ENCODE data around the gene PPP3R1.

The PPP3R1 gene

DNA sequence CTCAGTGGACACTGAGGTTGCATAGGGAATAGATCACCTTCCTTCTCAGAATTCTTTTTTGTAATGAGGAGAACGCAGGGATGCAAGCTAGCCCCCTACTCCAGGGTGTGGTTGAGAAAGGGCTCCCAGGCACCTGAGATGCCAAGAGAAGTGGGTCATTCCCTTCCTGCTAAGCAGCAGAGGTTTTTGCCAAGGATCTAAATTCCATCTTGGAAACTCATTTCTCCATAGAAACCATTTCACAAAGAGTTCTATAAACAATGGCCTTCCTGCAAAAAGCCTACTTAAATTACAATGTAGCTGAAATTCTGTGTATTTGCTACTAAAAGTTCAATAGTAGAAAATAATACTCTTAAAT, 3.7 kb upstream of the PPP3R1 start:
- no peak for DNase-seq

DNA sequence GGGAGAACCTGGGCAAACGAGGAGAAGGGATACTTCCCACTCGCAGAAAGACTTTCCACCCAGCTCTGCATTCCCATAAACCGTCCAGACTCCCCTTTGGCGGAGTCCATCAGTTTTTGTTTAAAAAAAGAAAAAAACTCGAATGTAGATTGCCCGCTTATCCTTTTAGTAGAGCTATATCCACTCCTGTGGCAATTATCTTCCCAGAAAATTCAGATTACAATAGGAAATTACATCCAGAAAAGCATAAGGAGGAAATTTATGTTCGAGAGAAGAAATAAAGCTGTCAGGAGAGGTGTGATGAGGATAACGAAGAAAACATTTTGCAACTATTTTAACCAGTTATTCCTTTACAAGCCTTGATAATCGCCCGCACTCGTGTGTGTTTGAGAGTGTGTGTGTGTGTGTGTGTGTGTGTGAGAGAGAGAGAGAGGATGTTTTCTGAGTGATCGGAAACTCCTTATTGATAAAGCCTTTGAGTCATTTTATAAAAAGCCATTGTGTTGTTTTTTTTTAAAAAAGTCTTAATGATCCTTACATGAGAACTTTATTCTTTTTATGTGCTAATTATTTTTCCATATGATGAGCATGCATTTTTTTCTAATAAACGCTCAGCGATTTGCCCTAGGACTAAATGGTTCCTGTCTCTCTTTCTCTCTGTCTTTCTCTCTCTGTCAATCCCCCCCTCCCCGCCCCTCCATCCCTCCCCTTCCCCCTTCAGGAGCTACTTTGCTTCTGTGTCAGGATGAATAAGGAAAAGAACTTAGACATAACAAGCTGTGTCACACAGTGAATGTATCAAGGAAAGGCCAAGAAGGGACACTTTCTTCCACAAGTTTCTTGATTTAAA, 1.1 kb upstream of the PPP3R1 start:
- peak; percentile 34 for DNase-seq

DNA sequence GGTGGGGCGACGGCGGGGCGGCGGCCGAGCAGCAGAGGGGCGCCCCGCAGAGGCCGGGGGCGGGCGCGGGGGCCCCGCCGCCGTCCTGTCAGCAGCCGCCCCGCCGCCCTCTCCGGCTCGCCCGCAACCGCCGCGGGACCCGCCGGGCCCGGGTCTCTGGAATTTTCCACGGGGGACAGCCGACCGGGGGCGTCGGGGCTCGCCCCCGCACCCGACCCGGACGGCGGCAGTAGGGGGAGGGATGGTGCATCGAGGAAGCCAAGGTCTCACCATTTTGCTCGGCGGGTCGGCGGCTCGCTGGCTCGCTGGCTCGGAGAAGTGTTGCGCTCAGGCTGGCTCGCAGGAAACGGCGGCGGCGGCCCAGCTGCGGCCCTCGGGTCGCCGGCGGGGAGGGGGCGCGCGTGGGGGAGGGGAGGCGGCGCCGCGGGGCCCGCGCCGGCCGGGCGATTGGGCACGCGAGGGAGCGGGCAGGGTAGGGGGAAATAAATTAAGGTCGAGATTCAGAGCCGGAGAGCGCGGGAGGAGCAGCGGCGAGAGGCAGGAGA, 405 bp downstream of the PPP3R1 start:
- no peak for DNase-seq

DNA sequence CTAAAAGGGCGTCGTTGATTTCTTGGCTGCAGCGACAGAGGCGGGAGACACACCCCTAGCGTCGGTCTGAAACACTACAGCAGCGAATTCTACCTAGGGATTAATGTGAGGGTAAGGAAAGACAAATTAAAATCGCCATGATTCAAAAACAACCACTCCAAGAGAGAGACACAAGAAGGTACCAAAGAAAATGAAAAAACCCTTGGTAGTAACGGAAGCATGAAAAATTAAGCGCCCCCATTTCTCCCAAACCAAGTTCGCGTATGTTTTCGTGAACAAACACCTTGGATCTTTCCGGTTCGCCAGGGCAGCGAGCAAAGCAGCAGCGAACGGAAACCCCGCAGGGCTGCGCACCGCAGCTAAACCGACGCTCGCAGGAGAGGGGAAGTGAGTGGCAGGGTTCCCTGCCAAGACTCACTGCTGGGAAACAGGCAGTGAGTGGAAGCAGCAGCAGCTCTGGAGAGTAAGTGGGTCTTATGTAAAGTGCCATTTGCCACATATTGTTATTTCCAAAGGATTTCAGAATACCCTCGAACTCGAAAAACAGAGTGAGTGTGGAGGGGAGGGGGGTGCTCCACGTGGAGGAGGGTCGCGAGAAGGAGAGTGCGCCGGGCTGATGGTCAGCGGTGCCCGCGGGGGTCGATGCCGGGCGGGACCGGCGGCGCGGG, 1.0 kb downstream of the PPP3R1 start:
- peak; percentile 83 for DNase-seq

DNA sequence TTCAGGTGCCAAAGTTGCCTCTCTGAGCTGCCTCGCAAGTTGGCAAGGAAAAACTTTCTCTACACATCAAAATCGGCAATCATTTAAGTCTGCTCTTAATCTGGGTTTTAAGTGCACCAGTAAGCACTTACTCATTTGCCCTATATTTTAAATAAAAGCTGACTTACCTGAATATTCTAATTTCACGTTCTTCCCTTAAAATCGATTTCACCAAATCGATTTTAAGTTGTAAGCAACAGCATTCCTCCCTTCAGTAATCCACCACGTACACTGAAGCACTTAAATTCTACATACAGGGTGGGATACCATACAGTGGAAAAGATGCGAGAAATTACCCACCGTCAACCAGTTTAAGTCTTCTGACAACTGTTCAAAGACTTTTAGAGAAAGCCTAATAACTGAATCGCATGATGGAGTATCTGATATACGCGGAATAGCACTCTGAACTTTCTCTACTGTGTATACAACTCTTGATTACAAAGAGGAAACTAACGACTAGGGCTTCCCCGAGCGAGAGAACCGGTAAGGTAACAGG, 1.6 kb downstream of the PPP3R1 start:
- no peak for DNase-seq

DNA sequence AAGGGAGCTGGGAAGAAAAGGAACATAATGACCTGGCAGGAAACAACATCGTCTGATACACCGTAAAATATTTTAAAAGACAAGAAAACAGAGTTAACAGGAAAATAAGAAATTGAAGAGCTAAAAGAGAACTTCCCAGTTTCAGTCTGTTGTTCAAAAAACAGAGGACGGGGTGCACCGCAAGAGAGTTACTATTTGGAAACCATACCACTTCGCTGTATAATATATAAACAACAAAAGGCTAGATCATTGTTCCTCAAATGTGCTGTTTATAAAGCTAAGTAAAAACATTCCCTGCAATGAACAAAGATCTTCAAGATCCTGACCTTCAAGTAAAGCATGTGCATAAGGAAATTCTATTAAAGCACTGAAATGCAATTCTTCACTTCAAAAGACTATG, 2.1 kb downstream of the PPP3R1 start:
- DNase-seq, result no peak

DNA sequence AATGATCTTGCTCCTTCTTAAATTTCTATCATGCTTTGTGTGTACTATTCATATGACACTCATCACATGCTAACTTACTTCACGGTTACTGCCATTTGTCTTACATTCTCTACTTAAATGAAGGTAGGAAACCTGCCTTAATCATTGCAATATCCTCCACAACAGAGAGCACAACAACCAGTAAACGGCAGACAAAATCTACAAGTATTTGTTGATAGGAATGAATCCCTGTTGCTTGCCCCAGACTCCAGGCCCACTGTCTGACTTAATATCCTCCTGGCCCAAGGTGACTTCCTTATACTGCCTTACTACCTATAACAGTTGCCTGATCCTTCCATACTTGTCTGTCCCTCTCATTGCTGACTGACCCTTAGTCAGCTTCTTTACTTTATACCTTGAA, 3.5 kb downstream of the PPP3R1 start:
- DNase-seq, result no peak

DNA sequence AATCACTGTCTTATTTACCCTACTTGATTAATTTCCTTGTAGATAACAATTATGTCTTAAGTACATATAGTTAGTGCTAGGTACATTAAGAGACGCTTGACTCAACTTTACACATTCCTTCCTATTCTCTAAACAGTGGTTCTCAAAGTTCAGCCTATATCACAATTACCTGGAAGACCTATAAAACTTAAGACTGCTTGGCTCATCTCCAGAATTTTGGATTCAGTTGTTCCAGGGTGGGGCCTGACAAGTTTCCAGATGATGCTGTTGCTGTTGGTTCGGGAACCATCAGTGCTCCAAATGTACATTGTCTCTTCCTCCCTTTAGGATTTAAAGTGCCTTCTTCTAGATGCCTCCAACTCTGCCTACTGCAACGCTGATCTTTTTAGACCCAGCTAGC, 4.0 kb downstream of the PPP3R1 start:
- DNase-seq, result no peak

DNA sequence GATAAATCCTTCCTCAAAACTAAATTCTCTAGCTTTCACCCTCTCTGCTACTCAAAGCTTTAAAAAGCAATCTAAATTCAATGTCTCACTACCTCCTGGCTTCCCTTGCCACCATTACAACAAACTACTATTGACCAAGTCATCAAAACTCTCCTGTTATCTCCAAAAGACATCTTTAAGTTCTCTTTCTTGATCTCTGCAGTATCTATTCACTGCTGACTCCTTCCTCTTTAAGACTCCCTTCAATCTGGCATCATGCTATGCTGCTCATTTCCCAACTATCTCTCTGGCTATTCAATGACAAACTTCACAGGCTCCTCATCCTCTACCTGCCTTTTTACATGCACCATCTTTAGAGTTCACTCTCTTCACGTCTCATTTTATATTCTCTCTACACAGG, 5.9 kb downstream of the PPP3R1 start:
- no peak for DNase-seq

DNA sequence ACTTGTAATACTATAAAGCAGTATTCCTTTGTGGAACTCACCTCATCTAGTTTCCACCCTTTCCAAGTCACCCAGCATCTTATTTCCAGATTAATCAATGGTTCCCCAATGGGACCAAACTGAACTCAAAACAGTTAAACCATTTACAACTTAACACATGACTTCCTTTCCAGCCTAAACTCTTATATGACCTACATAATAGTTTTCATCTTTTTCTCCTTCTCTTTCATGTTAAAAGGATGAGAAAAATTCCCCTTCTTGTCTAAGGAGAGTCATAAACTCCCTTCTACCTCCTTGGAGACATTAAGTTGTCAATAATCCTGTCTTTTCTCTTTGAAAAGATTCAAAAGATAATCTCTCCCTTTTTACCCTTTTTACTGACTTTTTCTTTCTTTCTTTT, 6.7 kb downstream of the PPP3R1 start:
- DNase-seq, result no peak

DNA sequence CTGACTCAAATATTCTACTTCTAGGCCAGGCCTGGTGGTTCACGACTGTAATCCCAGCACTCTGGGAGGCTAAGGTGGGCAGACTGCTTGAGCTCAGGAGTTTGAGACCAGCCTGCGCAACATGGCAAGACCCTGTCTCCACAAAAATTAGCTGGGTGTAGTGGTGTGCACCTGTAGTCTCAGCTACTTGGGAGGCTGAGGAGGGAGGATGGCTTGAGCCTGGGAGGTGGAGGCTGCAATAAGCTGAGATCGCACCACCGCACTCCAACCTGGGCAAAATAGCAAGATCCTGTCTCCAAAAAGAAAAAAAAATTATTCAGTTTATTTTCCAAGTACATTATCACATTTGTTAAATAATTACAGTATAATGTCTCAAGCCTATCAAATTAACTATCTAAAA, 7.3 kb downstream of the PPP3R1 start:
- DNase-seq, result no peak

DNA sequence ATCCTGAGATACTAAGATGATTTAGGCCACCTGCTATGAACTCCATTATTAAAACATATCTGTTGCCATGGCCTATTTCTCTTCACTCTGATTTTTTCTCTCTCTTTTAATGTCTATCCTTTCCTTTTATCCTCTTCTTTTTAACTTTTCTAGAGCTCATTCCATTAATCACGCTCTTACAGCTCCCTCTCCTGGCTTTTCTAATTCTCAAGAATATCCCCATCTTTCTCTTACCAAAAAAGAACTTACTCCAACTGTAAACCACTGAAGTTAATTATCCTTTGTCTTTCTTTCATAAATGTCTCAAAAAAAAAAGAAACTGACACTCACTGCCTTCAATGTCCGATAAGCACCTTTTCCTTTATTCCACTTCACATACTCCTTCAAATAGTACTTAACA, 7.9 kb downstream of the PPP3R1 start:
- no peak for DNase-seq

DNA sequence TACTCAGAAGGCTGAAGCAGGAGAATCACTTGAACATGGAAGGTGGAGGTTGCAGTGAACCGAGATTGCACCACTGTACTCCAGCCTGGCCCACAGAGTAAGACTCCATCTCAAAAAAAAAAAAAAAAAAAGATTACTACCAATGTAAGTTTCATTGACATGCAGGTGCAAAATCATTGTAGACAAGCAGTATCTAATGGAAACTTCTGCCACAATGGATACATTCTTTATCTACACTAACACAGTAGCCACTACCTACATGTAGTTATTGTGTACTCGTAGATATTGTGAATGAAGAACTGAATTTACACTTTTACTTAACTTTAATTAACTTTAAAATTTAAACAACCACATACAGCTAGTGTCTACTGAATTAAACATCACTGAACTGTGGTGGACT, 10.6 kb downstream of the PPP3R1 start:
- DNase-seq, result no peak

DNA sequence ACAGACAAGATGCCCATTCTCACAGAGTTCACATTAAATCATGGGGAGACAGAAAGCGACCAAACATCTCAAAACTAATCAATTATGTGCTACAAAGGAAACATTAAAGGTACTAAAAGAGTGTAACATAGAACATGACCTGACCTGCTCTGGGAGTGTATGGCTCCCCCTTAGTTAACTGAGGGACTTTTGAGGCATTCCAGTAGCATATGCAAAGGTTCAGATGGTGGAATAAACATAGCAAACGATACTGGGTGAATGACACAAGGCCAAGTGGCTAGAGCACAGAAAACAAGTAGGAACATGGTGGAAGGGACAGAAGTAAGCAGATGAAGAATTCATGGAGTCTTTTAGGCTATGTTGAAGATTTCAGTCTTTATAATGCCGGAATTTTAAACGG, 11.9 kb downstream of the PPP3R1 start:
- no peak for DNase-seq

DNA sequence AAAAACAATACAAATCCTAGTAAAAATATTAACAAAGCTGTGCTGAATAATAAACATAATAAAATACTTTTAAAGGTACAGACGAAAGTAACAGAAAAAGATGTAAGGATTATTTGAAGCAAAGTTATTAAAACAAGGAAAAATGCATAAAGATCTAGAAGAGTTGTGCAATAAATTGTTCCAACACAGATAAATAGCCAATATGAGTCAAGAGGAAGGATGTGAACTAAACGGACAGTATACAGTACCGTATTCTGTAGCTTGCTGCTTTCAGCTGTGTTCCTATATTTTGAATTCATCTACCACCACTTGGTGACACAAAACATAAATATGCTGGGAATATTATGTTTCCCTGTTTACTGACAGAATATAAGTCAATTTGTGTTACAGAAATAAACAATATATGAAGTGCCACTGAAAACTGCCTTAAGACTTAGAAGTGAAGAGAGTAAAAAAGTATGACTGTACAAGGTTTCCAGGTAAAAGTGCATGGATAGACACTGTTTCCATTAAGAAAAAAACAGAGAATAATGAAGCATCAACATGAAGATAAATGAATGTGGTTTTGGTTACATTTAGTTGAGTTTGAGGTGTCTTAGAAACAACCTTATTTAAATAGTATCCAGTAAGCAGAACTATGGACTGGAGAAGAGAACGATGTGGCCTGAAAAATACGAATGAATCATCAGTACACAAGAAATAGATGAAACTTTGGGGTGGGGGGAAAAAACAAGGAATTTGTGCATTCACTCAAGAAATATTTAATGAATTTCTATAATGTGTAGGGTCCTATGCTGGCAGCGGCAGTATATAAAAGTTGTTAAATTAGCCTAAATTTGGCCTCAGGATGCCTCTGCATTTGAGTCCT, 13.1 kb downstream of the PPP3R1 start:
- no peak for DNase-seq

DNA sequence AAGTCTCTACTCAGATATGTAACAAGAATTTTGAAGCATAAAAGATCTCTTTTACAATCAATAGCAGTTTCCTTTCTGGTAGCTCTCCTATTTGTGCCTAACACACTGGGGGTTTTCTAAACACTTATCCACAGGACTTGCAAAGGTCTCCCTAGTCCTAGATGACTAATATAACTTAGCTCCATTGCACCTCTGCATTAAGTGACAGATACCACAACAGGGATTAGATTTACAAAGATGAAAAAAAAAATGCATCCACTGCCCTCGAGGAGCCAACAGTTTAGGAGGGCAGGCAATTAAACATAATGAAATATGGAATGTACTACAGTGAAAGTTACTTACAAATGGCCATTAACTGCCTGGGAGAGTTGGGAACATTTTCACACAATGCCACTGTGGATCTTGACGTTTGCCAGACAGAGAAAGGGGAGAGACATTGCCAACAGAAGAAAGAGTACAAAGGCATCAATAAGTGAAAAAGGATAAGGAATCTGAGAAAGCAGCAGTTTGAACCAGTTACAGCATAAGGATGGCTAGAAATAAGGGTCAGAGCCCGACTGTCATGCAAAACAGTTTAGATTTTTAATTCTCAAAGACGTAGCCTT, 14.3 kb downstream of the PPP3R1 start:
- no peak for DNase-seq

DNA sequence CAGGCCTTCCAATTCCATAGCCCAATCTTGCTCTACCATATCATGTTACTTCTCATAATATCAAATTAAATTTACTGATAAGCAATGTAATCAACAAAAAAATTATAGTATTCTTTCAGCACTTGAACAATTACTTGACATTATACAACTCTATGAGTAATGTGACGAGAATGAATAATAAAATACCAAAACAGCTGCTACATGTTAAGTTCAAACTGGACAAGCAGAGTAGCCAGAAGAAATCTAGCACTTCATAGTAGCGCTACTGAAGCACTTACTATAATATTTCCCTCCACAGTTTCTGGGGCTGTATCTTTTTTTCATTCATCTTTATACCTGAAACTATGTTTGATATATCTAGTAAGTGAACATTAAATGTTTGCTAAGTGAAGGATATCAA, 14.9 kb downstream of the PPP3R1 start:
- DNase-seq, result no peak

DNA sequence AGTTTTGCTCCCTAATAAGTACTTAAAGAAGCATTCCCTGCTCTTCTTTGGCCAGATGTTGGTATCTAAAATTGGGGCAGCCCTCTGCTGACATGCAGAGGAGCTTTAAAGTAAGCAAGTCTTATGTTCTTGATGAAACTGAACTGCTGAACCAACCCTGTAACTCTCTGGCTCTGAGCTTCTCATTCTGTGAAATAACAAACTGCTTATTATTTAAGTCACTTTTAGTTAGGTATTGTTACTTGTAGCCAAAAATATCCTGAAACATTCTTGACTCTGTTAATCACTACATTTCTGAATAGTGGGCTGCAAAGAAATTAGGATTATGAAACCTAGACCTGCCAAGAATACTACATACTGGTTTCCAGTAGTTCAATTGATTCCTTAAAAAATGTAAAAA, 15.5 kb downstream of the PPP3R1 start:
- no peak for DNase-seq

DNA sequence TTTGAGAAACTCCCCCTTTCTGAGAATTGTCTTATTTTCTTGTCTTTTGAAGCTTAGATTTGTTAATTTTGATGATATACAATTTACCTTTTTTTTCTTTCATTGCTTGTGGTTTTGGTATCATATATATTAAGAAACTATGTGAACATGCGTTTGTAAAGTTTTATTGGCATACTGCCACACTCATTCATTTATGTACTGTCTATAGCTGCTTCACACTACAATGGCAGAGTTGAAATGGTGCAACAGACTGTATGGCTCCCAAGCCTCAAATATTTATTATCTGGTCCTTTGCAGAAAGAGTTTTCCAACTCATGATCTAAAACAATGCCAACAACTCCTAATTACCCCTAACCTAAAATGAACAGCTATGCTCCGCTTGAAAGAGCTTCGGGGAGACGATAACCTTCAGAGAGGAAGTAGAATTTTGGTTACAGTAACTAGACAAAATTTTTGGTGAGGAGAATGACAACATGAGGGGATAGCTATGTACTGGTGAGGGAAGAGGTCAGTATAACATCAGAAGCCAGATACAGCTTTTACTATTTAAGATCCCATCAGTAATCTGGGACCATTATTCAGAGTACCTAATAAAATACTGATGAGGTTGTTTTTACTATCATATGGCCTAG, 16.1 kb downstream of the PPP3R1 start:
- DNase-seq, result no peak

DNA sequence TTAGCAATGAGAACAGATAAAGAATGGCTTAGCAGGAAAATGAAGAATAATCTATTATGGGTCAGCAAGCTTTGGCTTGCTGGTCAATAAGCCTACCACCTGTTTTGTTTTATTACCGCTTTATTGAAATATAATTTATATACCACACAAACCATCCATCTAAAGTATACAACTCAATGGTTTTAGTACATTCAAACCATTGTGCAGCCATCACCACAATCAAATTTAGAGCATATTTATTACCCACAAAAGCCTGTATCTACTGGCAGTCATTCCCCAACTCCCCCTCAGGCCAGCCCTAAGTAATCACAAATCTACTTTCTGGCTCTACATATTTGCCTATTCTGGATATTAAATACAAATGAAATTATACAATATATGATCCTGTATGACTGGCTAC, 17.2 kb downstream of the PPP3R1 start:
- no peak for DNase-seq

DNA sequence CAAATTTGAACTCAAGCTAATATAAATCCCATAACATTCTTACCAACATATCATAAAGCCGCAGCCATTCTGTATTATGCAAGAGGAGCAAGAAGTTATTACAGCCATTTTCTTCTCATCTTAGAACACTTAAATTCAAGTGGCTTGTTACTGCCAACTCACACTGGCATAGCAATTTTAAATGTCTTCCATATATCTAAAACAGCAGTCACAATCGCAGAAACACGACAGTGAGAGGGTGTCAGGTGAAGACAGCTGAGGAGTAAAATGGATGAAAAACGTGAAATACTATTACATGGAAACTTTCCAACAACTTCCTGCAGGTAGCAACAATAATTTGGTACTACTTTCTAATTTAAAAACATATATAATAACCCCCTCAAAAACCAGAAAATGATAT, 17.9 kb downstream of the PPP3R1 start:
- no peak for DNase-seq

DNA sequence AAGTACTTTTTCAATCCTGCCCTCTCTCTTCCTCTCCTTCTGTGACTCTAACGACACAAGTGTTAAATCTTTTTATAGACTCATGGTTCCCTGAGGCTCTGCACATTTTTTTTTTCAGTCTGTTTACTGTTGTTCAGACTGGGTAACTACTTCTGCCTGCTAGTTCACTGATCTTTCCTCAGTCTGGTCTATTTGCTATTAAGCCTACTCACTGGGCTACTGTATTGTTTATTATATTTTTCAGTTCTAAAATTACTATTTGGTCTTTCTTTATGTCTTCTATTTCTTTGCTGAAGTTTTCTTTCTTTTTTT, 21.3 kb downstream of the PPP3R1 start:
- no peak for DNase-seq
